ENCODE results near the gene NAPG. TPM values are rescaled to one million over a fixed set of nuclear protein-coding genes. Genes with fewer than 3 reads are reported as not detected.

NAPG gene
- total and polyA plus RNA-seq, 4 donors: 8.1 to 23.0 (median 14.6) TPM

DNA sequence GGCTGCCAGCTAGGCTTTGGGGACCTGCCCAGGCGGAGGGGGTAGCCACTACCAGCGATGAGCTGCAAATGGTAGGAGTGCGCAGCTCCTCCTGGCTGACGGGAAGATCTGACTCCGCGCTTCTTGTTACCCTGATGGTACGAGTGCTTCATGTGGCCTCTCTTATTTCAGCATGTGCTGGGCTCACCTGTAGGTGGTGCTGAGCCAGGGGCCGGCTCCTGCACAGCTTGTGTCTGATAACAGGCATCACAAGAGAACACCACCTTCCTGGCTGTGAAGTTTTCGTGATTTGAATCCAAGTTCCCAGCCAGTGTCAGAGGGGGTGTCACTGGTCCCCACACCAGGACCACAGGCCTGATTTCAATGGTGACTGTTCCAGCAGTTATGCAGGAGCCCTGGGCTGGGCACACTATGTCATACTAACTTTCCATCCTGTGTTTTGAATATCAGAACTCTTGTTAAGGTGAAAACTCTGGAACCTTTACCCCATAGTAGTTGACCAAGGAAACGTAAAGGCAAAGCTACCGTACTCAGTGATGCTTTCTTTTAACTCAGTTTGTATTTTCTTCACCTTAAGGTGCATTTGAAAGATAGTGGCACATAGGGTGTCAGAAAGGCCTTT lies 43.4 kb upstream of the NAPG start:
- Histone ChIP-seq H3K9me3 (ENCODE audit: control insufficient read depth in 4 of 4, low read length in 3 of 4) (no peaks in the 10 kb centered on the region), H3K4me1 (ENCODE audit: control insufficient read depth in 4 of 4, insufficient read depth in 4 of 4, low read length in 3 of 4) (no peaks in the 10 kb centered on the region), H3K4me3 (ENCODE audit: low read depth in 1 of 3, low read length in 3 of 3) (no peak overlapping the region), H3K36me3 (ENCODE audit: control insufficient read depth in 4 of 4, insufficient read depth in 3 of 4, low read depth in 1 of 4, low read length in 3 of 4) (no peaks in the 10 kb centered on the region), H3K27ac (ENCODE audit: low read depth in 1 of 2, low read length in 2 of 2) (no peak overlapping the region), H3K9ac (ENCODE audit: low read depth in 1 of 2, low read length in 2 of 2) (no peak overlapping the region), H3K27me3 (ENCODE audit: control insufficient read depth in 4 of 4, insufficient read depth in 4 of 4, low read length in 3 of 4) (no peaks in the 10 kb centered on the region)
- TF ChIP-seq FOXA1 (IDR thresholded peaks at IDR 0.05): no peak
- TF ChIP-seq JUND (IDR thresholded peaks at IDR 0.05): no peak
- TF ChIP-seq CTCF (IDR thresholded peaks at IDR 0.05; ENCODE audit: low read depth, low read length, missing input control): no peak
- TF ChIP-seq, protein P1, sequence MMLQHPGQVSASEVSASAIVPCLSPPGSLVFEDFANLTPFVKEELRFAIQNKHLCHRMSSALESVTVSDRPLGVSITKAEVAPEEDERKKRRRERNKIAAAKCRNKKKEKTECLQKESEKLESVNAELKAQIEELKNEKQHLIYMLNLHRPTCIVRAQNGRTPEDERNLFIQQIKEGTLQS (IDR thresholded peaks at IDR 0.05): no peak
- no peak for TF ChIP-seq REST (IDR thresholded peaks at IDR 0.05)
- no peak for TF ChIP-seq NR2F2 (IDR thresholded peaks at IDR 0.05)
- TF ChIP-seq RAD21 (IDR thresholded peaks at IDR 0.05): no peak
- no peak for TF ChIP-seq MAX (IDR thresholded peaks at IDR 0.05)
- TF ChIP-seq HNF4A (conservative IDR thresholded peaks at IDR 0.05): no peak
- no peak for TF ChIP-seq SP1 (IDR thresholded peaks at IDR 0.05)
- TF ChIP-seq GABPA (IDR thresholded peaks at IDR 0.05 in 1 of 2, conservative IDR thresholded peaks at IDR 0.05 in 1 of 2): no peak
- TF ChIP-seq, protein P2, sequence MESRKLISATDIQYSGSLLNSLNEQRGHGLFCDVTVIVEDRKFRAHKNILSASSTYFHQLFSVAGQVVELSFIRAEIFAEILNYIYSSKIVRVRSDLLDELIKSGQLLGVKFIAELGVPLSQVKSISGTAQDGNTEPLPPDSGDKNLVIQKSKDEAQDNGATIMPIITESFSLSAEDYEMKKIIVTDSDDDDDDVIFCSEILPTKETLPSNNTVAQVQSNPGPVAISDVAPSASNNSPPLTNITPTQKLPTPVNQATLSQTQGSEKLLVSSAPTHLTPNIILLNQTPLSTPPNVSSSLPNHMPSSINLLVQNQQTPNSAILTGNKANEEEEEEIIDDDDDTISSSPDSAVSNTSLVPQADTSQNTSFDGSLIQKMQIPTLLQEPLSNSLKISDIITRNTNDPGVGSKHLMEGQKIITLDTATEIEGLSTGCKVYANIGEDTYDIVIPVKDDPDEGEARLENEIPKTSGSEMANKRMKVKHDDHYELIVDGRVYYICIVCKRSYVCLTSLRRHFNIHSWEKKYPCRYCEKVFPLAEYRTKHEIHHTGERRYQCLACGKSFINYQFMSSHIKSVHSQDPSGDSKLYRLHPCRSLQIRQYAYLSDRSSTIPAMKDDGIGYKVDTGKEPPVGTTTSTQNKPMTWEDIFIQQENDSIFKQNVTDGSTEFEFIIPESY (IDR thresholded peaks at IDR 0.05): no peak
- no peak for TF ChIP-seq TAF1 (conservative IDR thresholded peaks at IDR 0.05)
- TF ChIP-seq HNF4G (IDR thresholded peaks at IDR 0.05): no peak
- WGBS: 93% methylated on average over 11 of the region's 11 CpGs
- DNase-seq (ENCODE audit: low spot score): no peak
